Stomach (tissue), 9 donors: ENCODE results near the gene HK1. TPM values are rescaled to one million over a fixed set of nuclear protein-coding genes. Genes with fewer than 3 reads are reported as not detected.

ENCODE experiments used
- DNase-seq, 2 donors: peaks; one replicate each; pipeline versions ENCODE4 v3.0.0 to v3.0.0-alpha.2; 2013 to 2019
- H3K27ac ChIP-seq, 5 donors: fragments of 200-600 bp in 4 of 5; sonication (generic) in 4 of 5; one replicate each; pipeline ENCODE4 v1.5.1; 2013 to 2019; ENCODE audit warnings: mild to moderate bottlenecking in 1 of 5, moderate library complexity in 1 of 5
- H3K27me3 ChIP-seq, 3 donors: fragments of 200-600 bp; sonication (generic); one replicate each; pipeline ENCODE4 v1.5.1; 2017 to 2019; ENCODE audit warnings: mixed run types in 1 of 3
- H3K36me3 ChIP-seq, 4 donors: fragments of 200-600 bp; sonication (generic); 1 replicate in 3 of 4; 2 replicates in 1 of 4; pipeline ENCODE4 v1.5.1; 2016 to 2019
- H3K4me1 ChIP-seq, 4 donors: fragments of 200-600 bp; sonication (generic); one replicate each; pipeline ENCODE4 v1.5.1; 2016 to 2019
- H3K4me3 ChIP-seq, 4 donors: fragments of 200-600 bp; sonication (generic) in 3 of 4; one replicate each; pipeline ENCODE4 v1.5.1; 2016 to 2019; ENCODE audit warnings: mild to moderate bottlenecking in 1 of 4
- H3K9me3 ChIP-seq, 4 donors: fragments of 200-600 bp; sonication (generic); one replicate each; pipeline ENCODE4 v1.5.1; 2016 to 2019
- CTCF ChIP-seq, 7 experiments: fragments of 450-650 bp in 4 of 7; fragments of 200-600 bp in 3 of 7; sonication (generic) in 3 of 7; IDR thresholded peaks; one replicate each; pipeline ENCODE4 v1.5.1; 2016 to 2019; ENCODE audit warnings: antibody characterized with exemption in 7 of 7, control low read depth in 2 of 7, mild to moderate bottlenecking in 1 of 7
- EP300 ChIP-seq: sonication (generic); formaldehyde crosslinking; IDR thresholded peaks from one replicate; pipeline ENCODE4 v1.6.1; 2017; ENCODE audit warnings: antibody characterized with exemption
- POLR2A ChIP-seq, 4 donors: fragments of 450-650 bp; IDR thresholded peaks; one replicate each; pipeline ENCODE4 v1.6.1; 2016; ENCODE audit warnings: antibody characterized with exemption in 4 of 4, control low read depth in 2 of 4, mild to moderate bottlenecking in 1 of 4, moderate library complexity in 1 of 4
- POLR2AphosphoS5 ChIP-seq, 3 donors: sonication (generic); formaldehyde crosslinking; IDR thresholded peaks; one replicate each; pipeline ENCODE4 v1.6.1; 2016; ENCODE audit warnings: antibody characterized with exemption in 3 of 3
- WGBS, 5 donors: extraction: QIAGEN DNeasy Blood & Tissue Kit in 3 of 5; methylation state at CpG; one replicate each; pipeline versions ENCODE4 v1.1.5 to v1.1.7; 2013 to 2018; 5-methylcytosine and 5-hydroxymethylcytosine counted together
- intact Hi-C: fragments of 100-400 bp; cut with DNase I; formaldehyde crosslinking; loops from one replicate; pipeline ENCODE4 v1.15.1; 2023; ENCODE audit warnings: low total_unique reads
- polyA plus RNA-seq, 3 donors: library from polyadenylated mRNA; stranded (reverse); fragments of 200-250 nt; gene quantifications; one replicate each; pipeline ENCODE4 v1.2.3, GENCODE V29; 2013
- total RNA-seq, 5 donors: library from RNA; depleted of rRNA; stranded (reverse); fragments of >200 nt; gene quantifications; one replicate each; pipeline versions ENCODE4 v1.1.0 to v1.2.3, GENCODE V29; 2014 to 2016
- donor health status: healthy with polysubstance abuse.
- donor health status: Bipolar disorder and iron deficiency.
- donor health status: healthy.

HK1 gene
- total and polyA plus RNA-seq, 8 donors: 32.7 to 60.9 (median 50.8) TPM

GRCh38 chr10:69438536-69439349 lies 160.4 kb downstream of the HK1 start:
- Histone ChIP-seq H3K4me1 (peaks cover 21 to 36% (median 23%) of the 10 kb centered on the region in 4 donors), H3K4me3 (no peak overlapping the region), H3K9me3 (no peaks in the 10 kb centered on the region), H3K27me3 (no peaks in the 10 kb centered on the region), H3K36me3 (no peaks in the 10 kb centered on the region), H3K27ac (peak overlapping the region; percentile 69 to 90 (median 87))
- intact Hi-C loops: loop anchor here (10.0 kb wide), 1 partner anchor 196 kb away; the partner anchor contains the start of gene FAM241B
- 19 to 29% (median 22%) methylated on average over 10 of the region's 10 CpGs for WGBS, 5 donors
- TF ChIP-seq POLR2A (IDR thresholded peaks at IDR 0.05) (no peak), POLR2AphosphoS5 (IDR thresholded peaks at IDR 0.05) (peak in 2 of 3 donors; percentile 5 to 41)
- DNase-seq: peak; percentile 48 to 74

GRCh38 chr10:69439350-69439739 lies 161.0 kb downstream of the HK1 start:
- H3K4me3 ChIP-seq: no peak overlapping the region
- 36 to 47% (median 37%) methylated on average over 5 of the region's 5 CpGs for WGBS, 5 donors
- no peaks in the 10 kb centered on the region for H3K27me3 ChIP-seq
- H3K27ac ChIP-seq: peak overlapping the region; percentile 69 to 90 (median 87)
- no peaks in the 10 kb centered on the region for H3K9me3 ChIP-seq
- TF ChIP-seq POLR2AphosphoS5 (IDR thresholded peaks at IDR 0.05) (no peak), EP300 (no peak), CTCF (IDR thresholded peaks at IDR 0.05) (no peak), POLR2A (IDR thresholded peaks at IDR 0.05) (no peak)
- intact Hi-C loops: loop anchor here (10.0 kb wide), 1 partner anchor 195 kb away; the partner anchor contains the start of gene FAM241B
- peak in 1 of 2 donors; percentile 48 for DNase-seq
- H3K4me1 ChIP-seq: peaks cover 21 to 36% (median 23%) of the 10 kb centered on the region in 4 donors
- no peaks in the 10 kb centered on the region for H3K36me3 ChIP-seq

GRCh38 chr10:69439813-69440506 lies 161.7 kb downstream of the HK1 start:
- DNase-seq: peak; percentile 64 to 85

GRCh38 chr10:69443354-69443753 lies 165.1 kb downstream of the HK1 start:
- Histone ChIP-seq H3K27ac (no peak overlapping the region), H3K4me3 (no peak overlapping the region), H3K9me3 (no peaks in the 10 kb centered on the region), H3K4me1 (peaks cover 36 to 50% (median 39%) of the 10 kb centered on the region in 4 donors), H3K36me3 (no peaks in the 10 kb centered on the region), H3K27me3 (no peaks in the 10 kb centered on the region)
- 73 to 87% (median 83%) methylated on average over 1 of the region's 1 CpG for WGBS, 5 donors
- TF ChIP-seq CTCF (IDR thresholded peaks at IDR 0.05) (no peak), EP300 (no peak), POLR2A (IDR thresholded peaks at IDR 0.05) (no peak), POLR2AphosphoS5 (IDR thresholded peaks at IDR 0.05) (no peak)
- intact Hi-C loops: no loop called here
- no peak for DNase-seq

More at GRCh38 chr10:69439813-69440506, 161.7 kb downstream of the HK1 start:
- Histone ChIP-seq H3K27me3 (no peaks in the 10 kb centered on the region), H3K4me1 (peaks cover 21 to 36% (median 23%) of the 10 kb centered on the region in 4 donors), H3K9me3 (no peaks in the 10 kb centered on the region), H3K27ac (peak overlapping the region in 4 of 5 donors; percentile 69 to 90 (median 84)), H3K36me3 (no peaks in the 10 kb centered on the region), H3K4me3 (no peak overlapping the region)
- 24 to 44% (median 34%) methylated on average over 5 of the region's 5 CpGs for WGBS, 5 donors
- TF ChIP-seq EP300 (no peak), CTCF (IDR thresholded peaks at IDR 0.05) (no peak), POLR2AphosphoS5 (IDR thresholded peaks at IDR 0.05) (no peak), POLR2A (IDR thresholded peaks at IDR 0.05) (no peak)
- intact Hi-C loops: loop anchor here (10.0 kb wide), 1 partner anchor 195 kb away; the partner anchor contains the start of gene FAM241B
